HG03432 (cell line): ENCODE measurements around the gene SULF2.

Source experiments
- ATAC-seq: cut with Tn5 transposase; IDR thresholded peaks from one replicate; pipeline ENCODE4 v1.9.1; 2021; ENCODE audit warnings: mild to moderate bottlenecking, moderate library complexity; ENCODE audit not compliant: unreplicated experiment

SULF2 gene

DNA sequence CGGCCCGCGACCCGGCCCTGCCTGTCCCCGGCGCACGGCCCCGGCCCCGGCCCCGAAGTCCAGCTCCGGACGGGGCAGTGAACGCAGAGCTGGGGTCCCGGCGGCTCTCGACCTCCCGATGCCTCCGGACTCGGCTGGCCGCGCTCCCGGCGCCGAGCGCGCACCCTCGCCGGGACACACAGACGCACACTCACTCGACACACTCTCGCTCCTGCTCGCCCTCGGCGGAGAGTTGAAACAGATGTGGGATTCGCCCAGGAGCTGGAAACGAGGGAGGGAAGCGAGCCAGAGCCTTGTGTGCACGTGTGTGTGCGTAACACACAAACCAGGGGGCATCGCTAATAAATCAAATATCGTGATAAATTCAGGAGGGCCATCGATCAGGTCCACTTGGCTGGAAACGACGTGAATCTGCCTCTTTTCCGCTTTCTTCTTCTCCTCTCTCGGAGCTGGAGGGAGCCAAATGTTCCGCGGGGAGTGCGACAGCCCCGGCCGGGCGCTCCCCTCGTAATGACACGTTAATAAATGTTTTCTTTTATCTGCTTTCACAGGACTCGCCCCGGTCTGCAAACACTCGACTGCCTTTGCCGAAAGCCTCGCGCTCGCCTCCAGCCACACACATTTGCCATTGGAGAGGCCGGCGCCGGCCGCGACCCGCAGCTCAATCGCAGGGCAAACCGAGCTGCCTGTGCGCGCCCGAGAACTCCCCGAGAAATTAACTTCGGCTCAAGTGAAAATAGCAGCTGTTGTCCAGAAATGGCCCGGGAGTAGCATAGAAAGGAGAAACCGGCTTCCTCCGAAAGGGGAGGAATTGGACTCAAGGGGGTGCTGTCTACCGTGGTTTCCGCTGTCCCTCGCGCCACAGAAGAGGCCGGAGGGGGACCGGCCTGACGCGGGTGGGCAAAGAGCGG, 828 bp upstream of the SULF2 start:
- no peak for ATAC-seq

GRCh38 chr20:47784599-47785310, 526 bp downstream of the SULF2 start:
- no peak for ATAC-seq

- no peak for ATAC-seq
These were observed 1.3 kb downstream of the SULF2 start for GRCh38 chr20:47783828-47784598.

DNA sequence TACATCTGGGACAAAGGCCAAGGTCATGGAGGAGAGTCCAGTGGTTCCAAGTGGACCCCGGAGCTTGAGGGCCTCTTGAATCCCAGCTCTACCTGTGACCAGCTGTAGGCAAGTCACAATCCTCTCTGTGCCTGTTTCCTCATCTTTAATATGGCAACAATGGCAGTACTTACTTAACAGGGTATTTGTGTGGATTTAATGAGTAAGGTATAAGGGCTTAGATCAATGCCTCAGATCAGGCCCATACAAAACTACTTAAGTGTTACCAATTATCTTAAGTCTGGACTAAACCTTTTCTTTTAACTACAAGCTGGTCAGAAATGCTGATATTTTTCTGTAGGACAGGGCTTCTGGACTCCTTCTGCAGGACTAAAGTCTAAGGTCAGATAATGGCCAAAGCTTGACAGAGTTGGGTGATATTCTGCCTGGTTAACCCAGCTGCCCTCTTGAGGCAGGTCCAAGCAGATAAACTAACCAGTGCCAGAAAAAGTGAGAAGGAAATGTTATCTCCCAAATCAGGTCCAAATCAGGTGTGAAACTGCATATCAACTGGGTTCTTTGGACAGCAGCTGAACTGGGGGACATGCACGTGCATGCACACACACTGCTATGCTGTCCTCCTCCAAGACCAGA, 2.2 kb downstream of the SULF2 start:
- no peak for ATAC-seq

DNA sequence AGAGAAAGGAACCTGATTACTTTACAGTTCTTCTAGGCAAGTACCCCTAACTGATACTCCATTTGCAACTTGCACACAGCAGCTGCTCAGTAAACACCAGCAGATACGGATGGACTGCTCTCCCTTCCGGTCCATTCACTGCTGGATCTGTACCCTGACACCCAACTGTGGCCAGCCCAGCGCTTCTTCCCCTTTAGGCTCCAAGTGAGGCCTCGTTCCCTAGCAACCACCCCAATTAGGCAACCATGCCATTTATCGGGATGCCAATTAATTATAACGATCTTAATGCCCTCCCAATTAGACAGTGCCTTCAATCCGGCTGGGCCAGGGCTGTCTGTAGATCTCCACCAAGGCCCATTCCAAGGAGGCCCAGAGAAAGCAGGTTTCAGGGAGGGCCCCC, 3.2 kb downstream of the SULF2 start:
- no peak for ATAC-seq

GRCh38 chr20:47781632-47782031, 3.6 kb downstream of the SULF2 start:
- ATAC-seq = no peak

GRCh38 chr20:47780720-47781389, 4.4 kb downstream of the SULF2 start:
- no peak for ATAC-seq

DNA sequence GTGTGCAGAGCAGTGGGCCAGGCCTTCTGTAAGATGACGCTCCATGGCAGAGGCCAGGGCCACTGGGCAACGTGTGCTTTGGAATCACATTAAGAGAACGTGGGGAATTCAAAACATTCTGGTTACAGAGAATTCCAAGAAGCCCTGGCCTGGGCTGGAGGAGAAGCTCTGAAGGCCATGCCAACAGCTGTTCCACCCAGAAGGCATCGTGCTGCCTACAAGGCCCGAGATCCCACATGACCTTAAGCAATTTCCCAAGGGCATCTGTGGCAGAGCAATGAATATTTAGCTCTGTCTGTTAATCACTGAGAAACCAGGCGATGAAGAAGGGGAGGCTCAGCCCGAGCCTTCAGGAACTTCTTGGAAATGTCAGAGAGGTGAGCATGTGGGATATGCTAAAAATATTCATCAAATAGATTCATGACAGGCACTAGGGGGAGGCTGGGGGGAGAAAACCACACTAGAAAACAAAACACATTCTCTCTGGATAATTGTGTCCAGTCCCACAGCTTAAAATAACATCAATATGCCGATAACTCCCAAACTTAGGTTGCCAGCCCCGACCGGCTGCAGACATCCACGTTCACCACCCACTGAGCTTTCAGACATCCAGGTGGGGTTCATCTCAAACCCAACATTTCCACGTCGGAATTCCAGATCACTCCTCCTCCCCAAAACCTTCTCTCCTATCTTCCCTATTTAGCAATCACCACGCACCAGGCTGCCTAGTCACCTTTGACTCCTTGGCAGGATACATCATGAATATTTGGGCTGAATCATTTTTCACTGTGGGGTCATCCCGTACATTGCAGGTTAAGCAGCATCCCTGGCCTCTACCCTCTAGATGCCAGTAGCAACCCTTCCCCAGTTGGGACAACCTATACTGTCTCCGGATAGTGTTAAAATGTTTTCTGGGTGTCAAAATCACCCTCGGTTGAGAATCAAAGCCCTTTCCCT, 6.6 kb downstream of the SULF2 start:
- no peak for ATAC-seq

DNA sequence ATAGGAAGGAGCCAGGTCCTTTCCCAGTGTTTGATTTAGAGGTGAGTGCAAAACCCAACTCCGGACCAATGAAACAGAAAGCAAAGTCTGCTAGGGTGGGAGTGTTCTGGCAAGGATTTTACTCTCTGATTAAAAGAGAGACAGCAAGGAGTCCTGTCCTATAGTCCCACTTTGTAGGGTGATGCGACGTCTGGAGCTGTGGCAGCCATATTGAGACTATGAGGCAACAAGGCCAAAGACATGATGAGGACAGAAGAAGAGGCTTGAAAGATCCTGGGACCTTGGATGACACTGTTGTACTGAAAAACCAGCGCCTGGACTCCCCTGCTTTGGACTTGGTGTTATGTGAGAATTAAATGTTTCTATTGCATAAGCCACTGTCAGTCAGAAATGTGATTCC, 8.1 kb downstream of the SULF2 start:
- no peak for ATAC-seq

DNA sequence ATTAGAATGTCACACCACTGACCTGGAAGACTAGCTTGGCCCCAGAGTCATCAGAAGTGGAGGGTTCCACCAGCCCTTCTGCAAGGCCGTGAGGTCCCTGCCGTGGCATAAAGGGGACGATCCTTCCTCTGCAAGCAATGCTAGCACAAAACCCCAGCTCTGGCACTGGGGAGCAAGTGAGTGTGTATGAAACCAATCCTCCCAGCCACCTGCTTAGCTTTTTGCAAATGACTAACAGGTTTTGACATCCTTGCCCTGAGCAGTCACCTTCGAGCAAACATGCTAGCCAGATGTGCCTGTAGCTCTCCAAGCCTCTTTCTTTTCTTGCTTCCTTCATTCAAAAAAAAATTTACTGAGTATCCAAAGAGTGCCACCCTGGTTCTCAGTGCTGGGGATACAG, 8.6 kb downstream of the SULF2 start:
- ATAC-seq = no peak

DNA sequence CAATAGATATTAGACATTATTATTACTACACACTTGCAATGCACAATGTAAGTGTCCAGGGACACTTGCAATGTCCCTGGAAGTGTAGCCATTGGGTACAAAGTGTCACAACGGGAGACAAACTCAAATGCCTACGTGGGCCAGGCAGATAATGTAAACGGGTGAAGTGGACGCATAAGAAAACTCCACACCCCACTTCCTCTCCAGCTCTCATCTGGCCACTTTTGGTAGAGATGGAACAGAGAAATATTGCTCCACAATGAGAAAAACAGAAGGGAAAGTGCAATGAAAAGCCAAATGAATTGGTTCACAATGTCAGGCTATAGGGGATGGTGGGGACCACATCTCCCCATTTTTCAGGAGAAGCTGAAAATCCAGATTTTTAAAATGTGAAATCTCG, 9.4 kb downstream of the SULF2 start:
- no peak for ATAC-seq

DNA sequence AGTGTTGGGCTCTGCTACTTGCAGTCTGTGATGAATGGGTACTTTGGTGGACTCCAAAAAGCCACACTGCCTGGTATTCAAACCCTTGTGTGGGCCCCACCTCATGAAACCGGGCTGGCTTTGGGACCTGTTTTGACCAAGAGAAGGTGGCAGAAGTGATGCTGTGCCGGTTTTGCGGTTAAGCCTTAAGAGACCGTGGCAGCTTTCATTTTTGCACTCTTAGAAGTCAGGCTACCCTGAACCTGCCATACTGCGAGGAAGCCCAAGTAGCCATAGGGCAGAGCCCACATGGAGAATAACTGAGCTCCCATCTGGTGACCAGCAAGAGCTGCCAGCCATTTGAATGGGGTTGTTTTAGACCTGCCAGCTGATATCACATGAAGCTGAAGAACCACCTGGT, 10.2 kb downstream of the SULF2 start:
- ATAC-seq = no peak

- ATAC-seq = no peak
These were observed 11.0 kb downstream of the SULF2 start for GRCh38 chr20:47774131-47774777.

GRCh38 chr20:47773371-47773786, 11.9 kb downstream of the SULF2 start:
- no peak for ATAC-seq

GRCh38 chr20:47770935-47771334, 14.3 kb downstream of the SULF2 start:
- ATAC-seq = no peak

GRCh38 chr20:47768016-47768824, 17.1 kb downstream of the SULF2 start:
- no peak for ATAC-seq

- no peak for ATAC-seq
These were observed 19.3 kb downstream of the SULF2 start for GRCh38 chr20:47765691-47766594.
